Loucy (cell line): ENCODE measurements around the gene CHAMP1.

Experiments
- EZH2phosphoT487 ChIP-seq: fragments of 200-600 bp; IDR thresholded peaks from 2 replicates; pipeline ENCODE4 v1.6.1; 2018; ENCODE audit warnings: antibody characterized with exemption, mild to moderate bottlenecking, moderate library complexity, borderline replicate concordance
- TF ChIP-seq, protein P1 (sequence below): fragments of 200-600 bp; sonication (generic); conservative IDR thresholded peaks from 2 replicates; pipeline ENCODE4 v1.5.1; 2014; ENCODE audit warnings: mild to moderate bottlenecking, antibody characterized with exemption, low read length

DNA sequence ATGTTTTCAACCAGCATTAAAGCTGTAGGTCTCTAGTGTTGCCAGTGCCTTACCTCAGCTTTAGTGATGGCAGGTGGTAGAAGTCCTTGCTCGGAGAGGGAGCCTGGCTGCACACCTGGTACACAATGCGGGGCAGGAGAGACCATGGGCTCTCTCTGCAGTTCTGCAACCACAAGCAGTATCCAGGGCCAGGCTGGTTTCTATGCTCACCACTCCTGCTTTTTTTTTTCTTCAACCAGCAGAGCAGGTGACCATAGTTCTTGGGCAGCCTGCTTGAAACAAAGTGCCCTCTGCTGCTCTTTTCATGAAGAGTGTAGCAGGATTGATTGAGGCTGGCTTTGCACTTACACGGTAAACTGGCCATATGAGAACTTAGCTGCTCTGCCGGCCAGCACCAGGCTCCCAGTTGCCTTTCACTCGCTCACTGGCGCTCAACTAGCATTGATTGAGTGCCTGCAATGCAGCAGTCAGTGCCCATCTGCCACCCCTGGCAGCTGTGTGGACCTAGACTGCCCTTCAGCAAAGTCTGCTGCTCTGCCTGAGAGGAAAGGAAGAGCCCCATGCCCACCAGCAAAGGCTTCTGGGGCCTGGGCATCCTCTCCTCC, 4.4 kb upstream of the CHAMP1 start:
- TF ChIP-seq, protein P1, sequence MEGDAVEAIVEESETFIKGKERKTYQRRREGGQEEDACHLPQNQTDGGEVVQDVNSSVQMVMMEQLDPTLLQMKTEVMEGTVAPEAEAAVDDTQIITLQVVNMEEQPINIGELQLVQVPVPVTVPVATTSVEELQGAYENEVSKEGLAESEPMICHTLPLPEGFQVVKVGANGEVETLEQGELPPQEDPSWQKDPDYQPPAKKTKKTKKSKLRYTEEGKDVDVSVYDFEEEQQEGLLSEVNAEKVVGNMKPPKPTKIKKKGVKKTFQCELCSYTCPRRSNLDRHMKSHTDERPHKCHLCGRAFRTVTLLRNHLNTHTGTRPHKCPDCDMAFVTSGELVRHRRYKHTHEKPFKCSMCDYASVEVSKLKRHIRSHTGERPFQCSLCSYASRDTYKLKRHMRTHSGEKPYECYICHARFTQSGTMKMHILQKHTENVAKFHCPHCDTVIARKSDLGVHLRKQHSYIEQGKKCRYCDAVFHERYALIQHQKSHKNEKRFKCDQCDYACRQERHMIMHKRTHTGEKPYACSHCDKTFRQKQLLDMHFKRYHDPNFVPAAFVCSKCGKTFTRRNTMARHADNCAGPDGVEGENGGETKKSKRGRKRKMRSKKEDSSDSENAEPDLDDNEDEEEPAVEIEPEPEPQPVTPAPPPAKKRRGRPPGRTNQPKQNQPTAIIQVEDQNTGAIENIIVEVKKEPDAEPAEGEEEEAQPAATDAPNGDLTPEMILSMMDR, result no peak
- TF ChIP-seq EZH2phosphoT487, result no peak
